Endothelial cell of umbilical vein (primary cell): ENCODE measurements around the gene RRAGD. TPM values are rescaled to one million over a fixed set of nuclear protein-coding genes. Genes with fewer than 3 reads are reported as not detected.

Source experiments
- BruUV-seq: library from RNA; stranded (reverse); fragments of 400-500 nt; replicated peaks from 2 replicates; lab custom pipeline; 2021; lab: Mats Ljungman, UMichigan
- CTCF ChIA-PET: fragments of 300-600, 350-600 bp; sonication (Branson Sonifier 250); formaldehyde crosslinking; loops from one replicate; lab custom pipeline; 2021; ENCODE audit warnings: antibody characterized with exemption, inconsistent platforms; lab: Charles Lee
- POLR2A ChIA-PET: fragments of 300-600, 350-600 bp; sonication (Branson Sonifier 250); formaldehyde crosslinking; loops from one replicate; lab custom pipeline; 2021; ENCODE audit warnings: antibody characterized with exemption, inconsistent platforms; lab: Charles Lee
- DNase-seq: peaks from one replicate; pipeline ENCODE4 v3.0.0-alpha.2; 2011; ENCODE audit warnings: low read depth, low spot score
- FAIRE-seq: peaks from 2 replicates; lab custom pipeline; 2011; peaks lifted over from hg19 to GRCh38; lab: Jason Lieb, UNC
- H2AFZ ChIP-seq: 2 replicates; pipeline ENCODE4 v1.6.0; 2012; ENCODE audit warnings: low read depth, low read length, control low read depth, inconsistent platforms
- H3K27ac ChIP-seq: 2 replicates; pipeline ENCODE4 v1.5.1; 2011; ENCODE audit warnings: low read depth, mild to moderate bottlenecking, control low read depth, low read length, moderate library complexity; ENCODE audit not compliant: insufficient read depth
- H3K27me3 ChIP-seq, 2 experiments: 2 replicates each; pipeline versions ENCODE4 v1.6.0 to v1.6.1; 2011; ENCODE audit warnings: low read length in 2 of 2, mixed read lengths in 1 of 2; ENCODE audit not compliant: control insufficient read depth in 2 of 2, insufficient read depth in 2 of 2
- H3K36me3 ChIP-seq, 2 experiments: 2 replicates in 1 of 2; 3 replicates in 1 of 2; pipeline ENCODE4 v1.5.1; 2011; ENCODE audit warnings: low read length in 2 of 2, mild to moderate bottlenecking in 1 of 2, moderate library complexity in 1 of 2; ENCODE audit not compliant: control insufficient read depth in 2 of 2, insufficient read depth in 2 of 2; ENCODE audit errors: extremely low read depth in 1 of 2
- H3K4me1 ChIP-seq: 3 replicates; pipeline ENCODE4 v1.5.1; 2011; ENCODE audit warnings: mild to moderate bottlenecking, low read length; ENCODE audit not compliant: control insufficient read depth, insufficient read depth; ENCODE audit errors: extremely low read depth
- H3K4me2 ChIP-seq: 2 replicates; pipeline ENCODE4 v1.6.1; 2011; ENCODE audit warnings: low read length, control low read depth, mixed read lengths; ENCODE audit not compliant: insufficient read depth
- H3K4me3 ChIP-seq, 3 experiments: fragments of 200-600 bp in 1 of 3; sonication (generic), shearing (Covaris generic) in 1 of 3; replicated peaks in 1 of 3; 2 replicates each; pipeline ENCODE4 v1.5.1; 2011 to 2016; ENCODE audit warnings: control low read depth in 3 of 3, low read length in 3 of 3, mild to moderate bottlenecking in 2 of 3, inconsistent platforms in 1 of 3, low read depth in 1 of 3, moderate library complexity in 1 of 3; ENCODE audit not compliant: insufficient read depth in 1 of 3
- H3K79me2 ChIP-seq: 2 replicates; pipeline ENCODE4 v1.6.0; 2012; ENCODE audit warnings: low read length, inconsistent platforms; ENCODE audit not compliant: control insufficient read depth, insufficient read depth
- H3K9ac ChIP-seq: replicated peaks from 2 replicates; pipeline ENCODE3; 2011; ENCODE audit warnings: low read length, control low read depth; ENCODE audit not compliant: insufficient read depth; ENCODE audit errors: extremely low read depth
- H3K9me1 ChIP-seq: replicated peaks from 3 replicates; pipeline ENCODE4 v1.6.0; 2011; ENCODE audit warnings: mild to moderate bottlenecking, low read length; ENCODE audit not compliant: control insufficient read depth, insufficient read depth; ENCODE audit errors: extremely low read depth
- H3K9me3 ChIP-seq: replicated peaks from 2 replicates; pipeline ENCODE4 v1.5.1; 2012; ENCODE audit warnings: low read length, inconsistent platforms; ENCODE audit not compliant: control insufficient read depth, insufficient read depth
- H4K20me1 ChIP-seq: replicated peaks from 2 replicates; pipeline ENCODE3; 2011; ENCODE audit warnings: mild to moderate bottlenecking, low read length; ENCODE audit not compliant: control insufficient read depth, insufficient read depth; ENCODE audit errors: extremely low read depth
- EZH2 ChIP-seq: IDR thresholded peaks from 2 replicates; pipeline ENCODE4 v1.6.1; 2012; ENCODE audit warnings: borderline replicate concordance, low read depth, mild to moderate bottlenecking, moderate library complexity, low read length, inconsistent platforms; ENCODE audit not compliant: severe bottlenecking
- FOS ChIP-seq: IDR thresholded peaks from 2 replicates; pipeline ENCODE4 v1.6.1; 2011; ENCODE audit warnings: mild to moderate bottlenecking, low read length, moderate library complexity, borderline replicate concordance; ENCODE audit not compliant: insufficient read depth
- GATA2 ChIP-seq: IDR thresholded peaks from 2 replicates; pipeline ENCODE4 v1.7.0; 2011; ENCODE audit warnings: low read depth, mild to moderate bottlenecking, moderate library complexity, mixed read lengths, low read length; ENCODE audit not compliant: insufficient read length, insufficient read depth
- JUN ChIP-seq: IDR thresholded peaks from 2 replicates; pipeline ENCODE4 v1.6.1; 2011; ENCODE audit warnings: borderline replicate concordance, low read depth; ENCODE audit not compliant: insufficient read length, insufficient read depth
- MYC ChIP-seq: IDR thresholded peaks from one replicate; pipeline ENCODE4 v1.6.1; 2011; ENCODE audit warnings: mild to moderate bottlenecking, low read depth, low read length
- POLR2A ChIP-seq: IDR thresholded peaks from 2 replicates; pipeline ENCODE4 v1.6.1; 2012; ENCODE audit warnings: low read depth, mild to moderate bottlenecking, control low read depth, low read length
- POLR2AphosphoS5 ChIP-seq: IDR thresholded peaks from 2 replicates; pipeline ENCODE4 v1.6.1; 2012; ENCODE audit warnings: low read depth, mild to moderate bottlenecking, control low read depth, low read length, moderate library complexity; ENCODE audit not compliant: insufficient read depth
- dilution Hi-C: fragments of 300-500 bp; cut with MboI; formaldehyde crosslinking; loops from one replicate; pipeline ENCODE4 v1.15.0; 2019; ENCODE audit warnings: low sequenced_read_pairs; ENCODE audit not compliant: extremely low pct_ligation_motif_present
- intact Hi-C: fragments of 100-400 bp; cut with micrococcal nuclease; formaldehyde crosslinking; loops from one replicate; pipeline ENCODE4 v1.10.0; 2022
- polyA plus RNA-seq, 4 experiments: library from polyadenylated mRNA; depleted of rRNA in 3 of 4; stranded (reverse) in 3 of 4; unstranded in 1 of 4; fragments of >200 nt; gene quantifications; 2 replicates each; pipeline versions ENCODE4 v1.2.1 to v1.2.3, GENCODE V29; 2011 to 2012; ENCODE audit warnings: missing spikeins in 1 of 4
- total RNA-seq: library from RNA; stranded (reverse); gene quantifications from 2 replicates; pipeline ENCODE4 v1.2.3, GENCODE V29; 2021
- TF ChIP-seq, protein P1 (sequence below): IDR thresholded peaks from 2 replicates; pipeline ENCODE4 v1.6.1; 2011; ENCODE audit not compliant: insufficient read depth, insufficient read length
- TF ChIP-seq, protein P2 (sequence below), 2 donors: IDR thresholded peaks; 1 replicate in 1 of 2; 2 replicates in 1 of 2; pipeline ENCODE4 v1.5.1; 2011; ENCODE audit warnings: low read length in 2 of 2, mild to moderate bottlenecking in 2 of 2, moderate library complexity in 2 of 2, control low read depth in 1 of 2, inconsistent platforms in 1 of 2, low read depth in 1 of 2; ENCODE audit not compliant: insufficient read depth in 1 of 2; ENCODE audit errors: extremely low read depth in 1 of 2

RRAGD gene
- total and polyA plus RNA-seq, 2 donors (not counting 3 experiments of a cell fraction or from before 2014, with no cell fraction given): 0.07 to 2.0 TPM

DNA sequence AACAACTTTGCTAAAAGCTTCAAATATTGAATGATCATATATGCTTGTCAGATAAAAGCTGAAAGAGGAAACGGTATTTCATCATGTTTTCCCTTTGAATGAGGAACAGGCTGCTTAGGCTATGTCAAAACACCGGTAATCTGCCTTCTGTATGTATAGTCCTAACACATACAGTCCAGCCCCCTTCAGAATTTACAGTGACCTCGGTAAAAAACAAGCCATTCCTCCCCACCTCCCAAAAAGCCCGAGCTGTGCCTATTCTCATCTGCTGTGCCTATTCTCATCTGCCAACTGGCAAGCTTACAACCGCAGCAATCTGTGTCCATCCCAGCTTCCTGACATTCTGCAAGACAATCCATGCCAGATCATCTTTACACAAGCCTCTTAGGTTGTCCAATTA, 32.8 kb downstream of the RRAGD start:
- no peak overlapping the region for H3K27ac ChIP-seq
- no peaks in the 10 kb centered on the region for H4K20me1 ChIP-seq
- peaks cover 3 to 6% of the 10 kb centered on the region in 2 experiments for H3K27me3 ChIP-seq
- no peak overlapping the region for H3K9ac ChIP-seq
- dilution Hi-C loops (no loop called here), intact Hi-C loops (no loop called here)
- H3K4me3 ChIP-seq: no peak overlapping the region
- H3K4me1 ChIP-seq: no peaks in the 10 kb centered on the region
- CTCF ChIA-PET: interaction anchor here (0.9 to 1.3 kb wide), 2 partner anchors 67 to 397 kb away, joined by 3 to 4 read pairs; no protein-coding TSS in a partner anchor
- H3K79me2 ChIP-seq: no peaks in the 10 kb centered on the region
- no peak for DNase-seq
- no peaks in the 10 kb centered on the region for H3K9me1 ChIP-seq
- POLR2A ChIA-PET: no interaction called here
- no TSS peak for BruUV-seq
- H3K9me3 ChIP-seq: no peaks in the 10 kb centered on the region
- H3K4me2 ChIP-seq: no peak overlapping the region
- H3K36me3 ChIP-seq: no peaks in the 10 kb centered on the region
- no peak for FAIRE-seq
- no peak overlapping the region for H2AFZ ChIP-seq
- TF ChIP-seq POLR2AphosphoS5 (no peak), EZH2 (no peak), POLR2A (no peak), MYC (no peak), GATA2 (no peak), FOS (no peak), JUN (no peak)
- TF ChIP-seq, protein P1, sequence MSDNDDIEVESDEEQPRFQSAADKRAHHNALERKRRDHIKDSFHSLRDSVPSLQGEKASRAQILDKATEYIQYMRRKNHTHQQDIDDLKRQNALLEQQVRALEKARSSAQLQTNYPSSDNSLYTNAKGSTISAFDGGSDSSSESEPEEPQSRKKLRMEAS: no peak
- TF ChIP-seq, protein P2, sequence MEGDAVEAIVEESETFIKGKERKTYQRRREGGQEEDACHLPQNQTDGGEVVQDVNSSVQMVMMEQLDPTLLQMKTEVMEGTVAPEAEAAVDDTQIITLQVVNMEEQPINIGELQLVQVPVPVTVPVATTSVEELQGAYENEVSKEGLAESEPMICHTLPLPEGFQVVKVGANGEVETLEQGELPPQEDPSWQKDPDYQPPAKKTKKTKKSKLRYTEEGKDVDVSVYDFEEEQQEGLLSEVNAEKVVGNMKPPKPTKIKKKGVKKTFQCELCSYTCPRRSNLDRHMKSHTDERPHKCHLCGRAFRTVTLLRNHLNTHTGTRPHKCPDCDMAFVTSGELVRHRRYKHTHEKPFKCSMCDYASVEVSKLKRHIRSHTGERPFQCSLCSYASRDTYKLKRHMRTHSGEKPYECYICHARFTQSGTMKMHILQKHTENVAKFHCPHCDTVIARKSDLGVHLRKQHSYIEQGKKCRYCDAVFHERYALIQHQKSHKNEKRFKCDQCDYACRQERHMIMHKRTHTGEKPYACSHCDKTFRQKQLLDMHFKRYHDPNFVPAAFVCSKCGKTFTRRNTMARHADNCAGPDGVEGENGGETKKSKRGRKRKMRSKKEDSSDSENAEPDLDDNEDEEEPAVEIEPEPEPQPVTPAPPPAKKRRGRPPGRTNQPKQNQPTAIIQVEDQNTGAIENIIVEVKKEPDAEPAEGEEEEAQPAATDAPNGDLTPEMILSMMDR (IDR thresholded peaks at IDR 0.05; ENCODE audit: extremely low read depth in 1 of 2, insufficient read depth in 1 of 2, low read depth in 1 of 2, low read length in 2 of 2): no peak
